HG03097 (cell line): ENCODE results near the gene CD34.

ENCODE experiments used
- ATAC-seq: cut with Tn5 transposase; IDR thresholded peaks from one replicate; pipeline ENCODE4 v1.9.1; 2021; ENCODE audit not compliant: unreplicated experiment, low FRiP score

The CD34 gene

GRCh38 chr1:207836591-207837347 is 74.2 kb downstream of the CD34 start:
- ATAC-seq = no peak

GRCh38 chr1:207835958-207836357 is 75.0 kb downstream of the CD34 start:
- ATAC-seq = no peak

- no peak for ATAC-seq
These were observed 76.8 kb downstream of the CD34 start for GRCh38 chr1:207833956-207834660.

GRCh38 chr1:207833381-207833780 is 77.5 kb downstream of the CD34 start:
- no peak for ATAC-seq

- no peak for ATAC-seq
These were observed 78.1 kb downstream of the CD34 start for GRCh38 chr1:207832796-207833195.

- peak; percentile 62 for ATAC-seq
These were observed 79.2 kb downstream of the CD34 start for GRCh38 chr1:207831517-207832327.
